GM23248 (cell line): ENCODE measurements around the gene STAB2.

Experiments used
- EZH2 ChIP-seq: fragments of 200-600 bp; sonication (generic); IDR thresholded peaks from 2 replicates; pipeline ENCODE4 v1.6.1; 2018; ENCODE audit warnings: antibody characterized with exemption, mild to moderate bottlenecking; ENCODE audit not compliant: insufficient read depth, poor library complexity, severe bottlenecking
- EZH2phosphoT487 ChIP-seq: fragments of 200-600 bp; sonication (generic); IDR thresholded peaks from 2 replicates; pipeline ENCODE4 v1.6.1; 2018; ENCODE audit warnings: antibody characterized with exemption, moderate library complexity, mild to moderate bottlenecking, low read depth; ENCODE audit not compliant: insufficient read depth

DNA sequence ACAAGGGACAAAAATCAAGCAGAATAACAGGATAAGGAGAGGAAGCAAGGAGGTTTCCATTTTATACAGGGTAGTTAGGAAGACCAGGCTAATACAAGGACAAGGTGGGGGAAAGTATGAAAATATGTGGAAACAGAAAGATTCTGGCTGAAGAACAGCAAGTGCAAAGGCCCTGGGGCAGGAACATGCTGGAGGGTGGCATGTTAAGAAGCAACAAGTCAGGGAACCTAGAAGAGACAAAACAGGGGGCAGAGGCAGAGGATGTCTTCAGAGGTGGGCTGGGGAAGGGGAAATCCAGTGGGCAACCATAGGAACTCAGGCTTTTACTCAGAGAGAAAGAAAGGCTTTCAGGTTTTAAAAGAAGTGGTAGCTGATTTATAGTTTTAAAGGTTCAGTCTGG is 199.1 kb downstream of the STAB2 start:
- no peak for TF ChIP-seq EZH2
- no peak for TF ChIP-seq EZH2phosphoT487
